T-helper 1 cell treated with Interleukin-12 subunit alpha and Interleukin-12 subunit beta and Interleukin-4 antibody, amounts not matched to agents 30 μg/mL and 1 μg/mL, for 36 hours (primary cell): ENCODE data around the gene TET3.
A peak's percentile ranks its signal among the peaks of the same experiment; 100 is the strongest.

ENCODE experiments used
- H3K27ac Mint-ChIP-seq: one replicate; pipeline ENCODE4 v1.8.0; 2021; ENCODE audit warnings: mild to moderate bottlenecking, mixed read lengths
- H3K27me3 Mint-ChIP-seq: one replicate; pipeline ENCODE4 v1.8.0; 2021; ENCODE audit warnings: low read depth, mixed read lengths
- H3K36me3 Mint-ChIP-seq: one replicate; pipeline ENCODE4 v1.8.0; 2021; ENCODE audit warnings: low read depth, mixed read lengths
- H3K4me1 Mint-ChIP-seq: one replicate; pipeline ENCODE4 v1.8.0; 2021; ENCODE audit warnings: low read depth, mixed read lengths
- H3K4me3 Mint-ChIP-seq: one replicate; pipeline ENCODE4 v1.8.0; 2021; ENCODE audit warnings: mild to moderate bottlenecking, moderate library complexity, mixed read lengths
- H3K9me3 Mint-ChIP-seq: one replicate; pipeline ENCODE4 v1.8.0; 2021; ENCODE audit warnings: mixed read lengths

TET3 gene

DNA sequence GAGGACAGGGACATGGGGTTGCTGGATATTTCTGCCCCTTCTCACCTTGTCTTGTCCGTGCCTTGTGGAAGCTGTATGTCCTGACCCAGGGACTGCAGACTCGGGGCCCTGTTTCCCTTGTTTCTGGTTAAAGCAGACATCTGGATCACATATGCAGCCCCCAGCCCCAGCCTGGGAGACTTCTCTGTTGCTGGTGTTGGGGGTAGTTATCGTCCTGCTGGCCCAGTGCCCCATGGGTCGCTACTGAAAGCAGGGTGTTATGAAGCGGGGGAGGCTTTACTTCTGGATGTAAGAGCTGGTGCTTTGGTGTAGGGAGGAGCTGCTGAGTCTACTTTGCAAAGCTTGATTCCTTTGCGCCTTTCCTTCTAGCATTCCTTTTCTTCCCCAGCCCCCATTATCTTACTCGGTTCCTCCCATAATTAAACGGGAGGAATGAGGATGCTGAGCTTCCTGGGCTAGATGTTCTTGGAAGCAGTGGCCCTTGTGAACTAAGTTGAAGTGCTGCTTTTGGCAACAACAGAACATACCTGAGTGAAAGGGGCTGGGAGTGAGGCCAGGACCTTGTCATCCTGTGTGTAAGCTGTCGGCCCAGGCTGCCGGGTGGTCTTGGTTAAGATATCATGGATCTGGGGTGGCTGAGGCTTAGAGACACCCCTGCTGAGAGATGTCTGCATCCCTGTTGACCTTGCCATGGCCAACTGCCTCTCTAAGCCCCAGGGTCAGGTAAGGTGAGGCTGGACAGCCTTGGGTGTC is 3.4 kb downstream of the TET3 start:
- Mint-ChIP-seq H3K4me3 (peak overlapping the region; percentile 75), H3K4me1 (peaks cover 44% of the 10 kb centered on the region), H3K36me3 (peaks cover 49% of the 10 kb centered on the region), H3K9me3 (peaks cover 20% of the 10 kb centered on the region), H3K27ac (no peak overlapping the region), H3K27me3 (peaks cover 9% of the 10 kb centered on the region)

DNA sequence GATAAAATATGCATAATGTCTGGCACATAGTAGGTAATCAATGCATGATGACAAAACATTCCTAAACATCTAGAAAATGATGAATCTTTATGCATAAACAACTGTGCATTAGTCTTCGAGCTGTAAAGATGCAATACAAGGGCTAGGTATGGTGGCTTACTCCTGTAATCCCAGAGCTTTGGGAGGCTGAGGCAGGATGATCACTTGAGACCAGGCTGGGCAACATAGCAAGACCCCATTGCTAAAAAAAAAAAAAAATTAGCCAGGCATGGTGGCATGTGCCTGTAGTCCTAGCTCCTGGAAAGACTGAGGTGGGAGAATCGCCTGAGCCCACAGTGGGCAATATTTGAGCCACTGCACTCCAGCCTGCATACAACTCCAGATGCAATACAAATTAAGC is 5.3 kb downstream of the TET3 start:
- H3K4me3 Mint-ChIP-seq, result no peak overlapping the region
- H3K4me1 Mint-ChIP-seq, result peaks cover 47% of the 10 kb centered on the region
- H3K36me3 Mint-ChIP-seq, result peaks cover 44% of the 10 kb centered on the region
- H3K9me3 Mint-ChIP-seq, result peaks cover 20% of the 10 kb centered on the region
- H3K27me3 Mint-ChIP-seq, result no peaks in the 10 kb centered on the region
- H3K27ac Mint-ChIP-seq, result no peak overlapping the region

DNA sequence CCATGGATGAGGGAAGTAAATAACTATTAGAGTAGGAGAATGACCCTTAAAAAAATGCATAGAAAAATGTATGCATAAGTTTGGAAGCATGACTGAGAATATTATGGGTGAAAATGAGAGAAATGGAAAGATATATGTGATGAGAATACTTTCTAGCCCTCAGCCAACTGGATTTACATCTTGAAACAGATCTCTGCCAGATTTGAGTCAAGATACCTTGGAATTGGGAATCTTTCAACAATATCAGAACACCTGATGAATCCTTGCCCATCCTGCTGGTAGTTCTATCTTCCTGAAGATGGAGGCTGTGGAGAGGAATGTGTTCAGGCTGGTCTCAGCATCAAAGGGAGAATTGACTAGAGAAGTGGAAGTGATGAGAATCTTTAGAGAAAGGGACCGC is 5.8 kb downstream of the TET3 start:
- Mint-ChIP-seq H3K27me3 (no peaks in the 10 kb centered on the region), H3K27ac (no peak overlapping the region), H3K9me3 (peaks cover 20% of the 10 kb centered on the region), H3K36me3 (peaks cover 44% of the 10 kb centered on the region), H3K4me1 (peaks cover 47% of the 10 kb centered on the region), H3K4me3 (no peak overlapping the region)

DNA sequence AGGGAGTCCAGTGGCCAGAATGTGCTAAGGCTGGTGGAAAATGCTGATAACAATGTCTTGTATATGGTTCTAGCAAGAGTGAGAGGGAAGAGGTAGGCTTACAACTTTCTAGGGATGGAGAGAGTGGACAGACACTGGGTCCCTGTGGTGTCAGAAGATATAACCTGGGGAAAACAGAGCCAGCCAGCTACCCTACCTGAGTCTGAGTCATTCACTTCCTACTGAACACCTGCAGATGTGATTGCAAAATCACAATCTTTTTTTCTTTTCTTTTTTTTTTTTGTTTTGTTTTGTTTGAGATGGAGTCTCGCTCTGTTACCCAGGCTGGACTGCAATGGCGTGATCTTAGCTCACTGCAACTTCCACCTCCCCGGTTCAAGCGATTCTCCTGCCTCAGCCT is 7.3 kb downstream of the TET3 start:
- H3K4me1 Mint-ChIP-seq, result peaks cover 35% of the 10 kb centered on the region
- H3K36me3 Mint-ChIP-seq, result peaks cover 38% of the 10 kb centered on the region
- H3K27me3 Mint-ChIP-seq, result no peaks in the 10 kb centered on the region
- no peak overlapping the region for H3K27ac Mint-ChIP-seq
- H3K9me3 Mint-ChIP-seq, result peaks cover 20% of the 10 kb centered on the region
- H3K4me3 Mint-ChIP-seq, result no peak overlapping the region

DNA sequence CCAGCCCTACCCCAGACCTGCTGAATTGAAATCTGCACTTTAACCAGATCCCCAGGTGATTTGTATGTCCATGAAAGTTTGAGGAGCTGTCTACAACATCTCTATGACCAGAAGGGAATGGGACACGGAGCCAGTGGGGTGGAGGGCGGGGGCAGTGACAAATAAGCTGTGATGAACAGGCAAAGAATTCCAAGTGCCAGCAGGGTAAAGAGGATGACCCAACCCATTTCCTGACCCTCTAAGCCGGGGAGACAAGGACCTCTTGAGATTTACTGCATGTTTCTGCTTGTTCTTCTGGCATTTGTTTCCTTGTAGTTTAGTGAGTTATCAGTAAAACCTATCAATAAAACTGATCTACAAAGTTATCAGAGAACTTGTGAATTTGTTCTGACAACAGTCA is 8.7 kb downstream of the TET3 start:
- Mint-ChIP-seq H3K4me1 (peaks cover 31% of the 10 kb centered on the region), H3K9me3 (peaks cover 20% of the 10 kb centered on the region), H3K4me3 (no peak overlapping the region), H3K27me3 (no peaks in the 10 kb centered on the region), H3K36me3 (peaks cover 32% of the 10 kb centered on the region), H3K27ac (no peak overlapping the region)

DNA sequence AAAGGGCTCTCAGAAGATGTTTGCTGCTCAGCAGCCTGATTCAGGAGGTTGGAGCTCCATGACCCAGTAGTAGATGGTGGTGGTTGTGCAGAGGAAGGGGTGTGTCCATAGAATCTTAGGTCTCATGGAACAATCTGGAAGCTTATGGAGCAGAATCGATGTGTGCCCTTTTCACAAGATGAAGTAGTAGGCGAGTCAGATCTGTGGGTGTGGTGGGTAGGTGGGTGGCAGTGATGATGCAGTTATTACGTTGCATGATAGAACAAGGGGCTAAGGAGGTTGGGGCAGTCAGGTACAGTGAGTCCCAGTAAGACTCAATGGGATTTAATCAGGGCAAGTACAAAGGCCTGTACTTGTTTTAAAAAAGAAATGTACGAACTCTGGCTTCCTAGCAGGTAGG is 9.1 kb downstream of the TET3 start:
- H3K27me3 Mint-ChIP-seq, result no peaks in the 10 kb centered on the region
- no peak overlapping the region for H3K4me3 Mint-ChIP-seq
- H3K9me3 Mint-ChIP-seq, result peaks cover 20% of the 10 kb centered on the region
- H3K36me3 Mint-ChIP-seq, result peaks cover 29% of the 10 kb centered on the region
- H3K27ac Mint-ChIP-seq, result no peak overlapping the region
- peaks cover 32% of the 10 kb centered on the region for H3K4me1 Mint-ChIP-seq

DNA sequence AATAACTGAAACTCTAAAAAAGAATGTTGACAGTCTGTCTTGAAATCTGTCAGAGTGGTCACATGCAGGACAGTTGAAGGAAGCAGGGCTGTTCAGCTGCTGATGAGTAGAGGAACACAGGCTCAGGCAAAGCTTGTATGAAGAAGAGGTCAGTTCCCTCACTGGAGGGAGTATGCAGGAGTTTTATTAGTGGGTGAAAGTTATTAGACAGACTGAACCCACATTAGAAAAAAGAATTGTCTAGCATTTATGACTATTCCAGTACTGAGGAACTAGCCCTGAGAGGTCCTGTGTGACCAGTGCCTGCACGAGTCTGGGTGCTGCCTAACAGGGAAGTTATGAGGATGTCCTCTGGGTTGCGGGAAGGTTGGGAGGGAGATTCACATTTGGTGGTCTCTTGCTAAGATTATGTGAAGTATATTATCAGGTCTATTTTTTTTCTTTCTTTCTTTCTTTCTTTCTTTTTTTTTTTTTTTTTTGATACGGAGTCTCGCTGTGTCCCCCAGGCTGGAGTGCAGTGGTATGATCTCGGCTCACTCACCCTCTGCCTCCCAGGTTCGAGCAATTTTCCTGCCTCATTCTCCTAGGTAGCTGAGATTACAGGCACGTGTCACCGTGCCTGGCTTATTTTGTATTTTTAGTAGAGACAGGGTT is 9.6 kb downstream of the TET3 start:
- Mint-ChIP-seq H3K9me3 (peaks cover 20% of the 10 kb centered on the region), H3K4me3 (no peak overlapping the region), H3K4me1 (peaks cover 33% of the 10 kb centered on the region), H3K27ac (no peak overlapping the region), H3K27me3 (no peaks in the 10 kb centered on the region), H3K36me3 (peaks cover 27% of the 10 kb centered on the region)

DNA sequence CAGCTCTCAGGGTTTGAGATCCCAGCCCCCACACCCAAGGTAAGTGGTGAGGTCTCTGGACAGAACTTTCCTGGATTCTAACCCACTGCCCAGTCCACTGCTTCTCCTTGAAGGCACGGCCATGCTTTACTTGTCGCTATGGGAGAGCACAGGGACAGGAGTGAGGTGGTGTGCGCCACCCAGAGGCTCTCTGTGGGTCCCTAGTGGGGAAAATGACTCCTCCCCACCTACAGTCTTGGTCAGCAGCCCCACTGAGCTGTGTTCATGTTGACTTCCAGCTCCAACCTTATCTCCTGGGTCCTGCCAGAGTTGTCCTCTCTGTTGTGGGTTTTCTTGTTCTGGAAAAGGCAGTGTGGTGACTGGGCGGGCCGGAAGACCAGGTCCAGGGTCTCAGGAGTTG is 11.1 kb downstream of the TET3 start:
- peaks cover 30% of the 10 kb centered on the region for H3K4me1 Mint-ChIP-seq

DNA sequence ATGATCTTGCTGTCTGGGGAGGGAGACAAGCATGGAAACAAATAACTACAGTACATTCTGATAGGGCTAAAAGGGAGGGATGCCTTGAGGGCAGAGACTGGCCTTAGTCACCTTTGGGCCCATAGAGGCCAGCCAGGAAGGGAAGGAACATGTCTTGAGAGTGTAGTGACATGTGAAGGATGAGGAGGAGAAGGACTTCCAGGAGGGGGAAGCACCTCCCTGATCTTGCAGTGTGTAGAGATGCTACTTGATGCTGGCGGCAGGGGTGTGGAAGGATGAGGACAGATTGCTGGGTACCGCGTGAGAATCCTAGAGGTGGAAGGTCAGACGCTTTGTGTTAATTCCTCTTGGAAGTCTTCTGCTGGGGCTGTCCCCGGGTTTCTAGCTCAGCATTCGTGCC is 13.1 kb downstream of the TET3 start:
- Mint-ChIP-seq H3K4me3 (no peak overlapping the region), H3K9me3 (no peaks in the 10 kb centered on the region), H3K27ac (no peak overlapping the region), H3K36me3 (peaks cover 1% of the 10 kb centered on the region), H3K27me3 (peaks cover 3% of the 10 kb centered on the region), H3K4me1 (peaks cover 41% of the 10 kb centered on the region)

More for the DNA sequence above, 11.1 kb downstream of the TET3 start:
- no peaks in the 10 kb centered on the region for H3K27me3 Mint-ChIP-seq
- peaks cover 8% of the 10 kb centered on the region for H3K9me3 Mint-ChIP-seq
- no peak overlapping the region for H3K4me3 Mint-ChIP-seq
- H3K27ac Mint-ChIP-seq, result no peak overlapping the region
- peaks cover 12% of the 10 kb centered on the region for H3K36me3 Mint-ChIP-seq

DNA sequence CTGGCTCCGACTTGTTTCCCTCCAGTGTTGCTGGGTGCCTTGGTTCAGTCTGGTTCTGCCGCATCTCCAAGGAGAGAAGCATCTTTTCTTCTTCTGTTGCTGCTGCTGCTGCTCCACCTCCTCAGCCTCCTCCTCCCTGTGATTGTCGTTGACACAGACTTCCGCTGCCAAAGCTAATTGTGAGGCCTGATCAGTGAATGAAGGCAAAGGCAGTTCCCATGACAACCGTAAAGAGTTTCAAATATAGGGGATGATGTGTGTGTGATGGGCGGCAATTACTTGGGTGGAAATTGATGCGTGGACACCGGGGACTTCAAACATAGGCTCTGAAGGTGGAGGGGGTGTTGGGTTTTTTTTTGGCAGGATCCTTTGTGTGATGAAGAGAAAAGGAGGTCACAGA is 13.7 kb downstream of the TET3 start:
- Mint-ChIP-seq H3K9me3 (no peaks in the 10 kb centered on the region), H3K36me3 (peaks cover 1% of the 10 kb centered on the region), H3K4me1 (peaks cover 44% of the 10 kb centered on the region), H3K4me3 (no peak overlapping the region), H3K27ac (peak overlapping the region; percentile 46), H3K27me3 (peaks cover 3% of the 10 kb centered on the region)

DNA sequence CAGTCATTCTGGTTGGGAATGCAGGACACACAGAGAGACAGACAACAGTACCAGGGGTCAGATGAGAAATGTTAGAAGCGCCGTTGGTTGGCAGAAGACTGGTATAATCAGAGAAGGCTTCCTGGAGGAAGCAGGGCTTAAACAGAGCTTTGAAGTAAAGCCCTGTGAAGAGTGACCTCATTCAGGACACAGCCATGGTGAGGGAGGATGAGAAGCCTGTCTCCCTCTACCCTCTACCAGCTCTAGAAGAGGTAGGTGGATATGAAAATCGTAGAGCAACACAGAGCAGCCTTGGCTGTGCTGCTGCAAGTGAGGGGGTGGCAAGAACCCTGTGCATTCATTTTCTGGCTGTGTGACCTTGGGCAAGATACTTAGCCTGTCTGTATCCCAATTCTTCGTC is 14.2 kb downstream of the TET3 start:
- H3K9me3 Mint-ChIP-seq, result no peaks in the 10 kb centered on the region
- H3K4me3 Mint-ChIP-seq, result no peak overlapping the region
- H3K4me1 Mint-ChIP-seq, result peaks cover 41% of the 10 kb centered on the region
- H3K27ac Mint-ChIP-seq, result peak overlapping the region; percentile 46
- H3K36me3 Mint-ChIP-seq, result peaks cover 2% of the 10 kb centered on the region
- peaks cover 3% of the 10 kb centered on the region for H3K27me3 Mint-ChIP-seq

DNA sequence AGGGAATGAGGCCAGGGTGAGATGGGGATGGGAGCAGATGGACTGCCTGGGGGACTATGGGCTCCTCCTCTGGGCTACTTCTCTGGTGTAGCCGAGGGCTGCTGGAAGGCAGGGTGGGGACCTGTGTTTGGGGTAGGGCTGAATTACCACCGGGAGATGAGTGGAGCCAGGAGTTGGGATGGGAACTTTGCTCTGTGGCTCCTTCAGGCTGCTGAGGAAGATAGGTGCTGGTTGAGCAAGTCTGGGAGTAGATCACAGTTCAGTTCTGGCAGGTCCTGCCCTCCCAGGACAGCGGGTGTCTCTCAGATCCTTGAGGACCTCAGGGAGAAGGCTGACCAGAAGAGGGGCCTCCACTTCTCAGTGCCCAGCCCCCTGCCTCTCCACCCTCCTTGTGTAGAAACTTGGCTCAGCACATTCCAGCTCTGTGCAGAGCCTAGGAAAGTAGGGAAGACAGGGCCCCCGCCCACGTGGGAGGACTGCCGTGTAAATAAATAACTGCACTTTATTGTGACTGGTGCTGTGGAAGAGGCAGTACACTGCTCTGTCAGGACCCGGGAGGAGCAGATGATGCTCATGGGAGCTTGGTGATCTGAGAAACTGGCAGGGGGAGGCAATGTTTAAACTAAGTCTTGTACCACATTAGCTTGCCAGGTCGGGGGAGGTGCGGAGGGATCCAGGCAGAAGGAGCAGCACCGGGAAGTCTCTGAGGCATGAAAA is 15.3 kb downstream of the TET3 start:
- peaks cover 40% of the 10 kb centered on the region for H3K4me1 Mint-ChIP-seq
- H3K27ac Mint-ChIP-seq, result no peak overlapping the region
- peaks cover 3% of the 10 kb centered on the region for H3K27me3 Mint-ChIP-seq
- no peak overlapping the region for H3K4me3 Mint-ChIP-seq
- no peaks in the 10 kb centered on the region for H3K9me3 Mint-ChIP-seq
- H3K36me3 Mint-ChIP-seq, result peaks cover 3% of the 10 kb centered on the region

DNA sequence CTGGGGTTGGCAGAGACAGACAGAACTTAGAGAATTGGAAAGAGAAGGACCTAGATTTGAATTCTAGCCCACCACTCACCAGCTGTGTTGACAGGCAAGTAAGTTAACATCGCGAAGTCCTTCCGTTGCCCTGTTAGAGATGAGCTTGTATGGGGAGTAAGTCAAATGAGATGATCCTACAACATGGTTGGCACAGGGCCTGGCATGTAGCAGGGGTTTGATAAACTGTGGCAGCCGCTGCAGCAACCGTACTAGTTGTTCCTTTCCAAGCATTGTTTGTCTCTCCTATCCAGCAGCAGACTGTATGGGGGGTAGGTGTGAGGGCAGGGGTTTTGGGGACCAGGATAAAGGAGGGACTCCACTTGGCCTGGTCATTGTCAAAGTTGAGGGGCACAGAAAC is 16.0 kb downstream of the TET3 start:
- Mint-ChIP-seq H3K36me3 (peaks cover 3% of the 10 kb centered on the region), H3K9me3 (no peaks in the 10 kb centered on the region), H3K4me1 (peaks cover 43% of the 10 kb centered on the region), H3K4me3 (no peak overlapping the region), H3K27ac (no peak overlapping the region), H3K27me3 (peaks cover 3% of the 10 kb centered on the region)

DNA sequence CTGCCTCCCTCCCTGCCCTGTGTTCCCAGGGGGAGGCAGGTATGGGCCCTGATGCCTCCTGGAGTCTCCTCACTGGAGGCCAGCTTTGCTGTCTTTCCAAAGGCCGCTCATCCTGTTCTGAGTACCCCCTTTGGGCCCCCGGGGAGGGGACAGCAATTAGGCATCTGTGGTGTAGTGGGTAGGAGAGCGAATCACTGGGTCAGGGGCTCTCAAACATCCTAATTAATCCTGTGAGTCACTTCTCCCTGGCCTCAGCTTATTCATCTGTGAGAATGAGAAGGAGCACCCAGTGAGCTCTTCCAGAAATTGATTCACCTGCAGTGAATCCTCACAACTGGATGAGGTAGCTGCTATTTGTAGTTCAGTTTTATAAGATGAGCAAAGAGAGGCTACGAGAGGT is 16.4 kb downstream of the TET3 start:
- H3K4me1 Mint-ChIP-seq, result peaks cover 43% of the 10 kb centered on the region
- H3K27ac Mint-ChIP-seq, result no peak overlapping the region
- peaks cover 3% of the 10 kb centered on the region for H3K27me3 Mint-ChIP-seq
- H3K36me3 Mint-ChIP-seq, result peaks cover 3% of the 10 kb centered on the region
- H3K4me3 Mint-ChIP-seq, result peak overlapping the region; percentile 4
- no peaks in the 10 kb centered on the region for H3K9me3 Mint-ChIP-seq
